ENCODE data around the gene OCEL1. TPM values are rescaled to one million over a fixed set of nuclear protein-coding genes. Genes with fewer than 3 reads are reported as not detected.
A peak's percentile ranks its signal among the peaks of the same experiment; 100 is the strongest.

Gene OCEL1
- total and polyA plus RNA-seq, 8 donors, result 4.7 to 43.2 (median 10.9) TPM

GRCh38 chr19:17264641-17264979 is 38.6 kb downstream of the OCEL1 start, which contains the start of gene USHBP1:
Gene USHBP1 (minus strand): TSS chr19:17264745. CDS start chr19:17264299, 446 bp downstream.
- no peaks in the 10 kb centered on the region for H3K27me3 ChIP-seq
- peak within 1 kb of the TSS; percentile 13 to 38 (median 28) for H3K4me3 ChIP-seq
- 32 to 48% (median 38%) methylated on average over 5 of the region's 5 CpGs for WGBS, 5 donors
- TF ChIP-seq POLR2AphosphoS5 (IDR thresholded peaks at IDR 0.05) (peak in 1 of 3 donors; percentile 25), POLR2A (IDR thresholded peaks at IDR 0.05) (no peak), CTCF (IDR thresholded peaks at IDR 0.05) (no peak), EP300 (IDR thresholded peaks at IDR 0.05) (no peak)
- DNase-seq, result peak in 1 of 2 donors; percentile 59
- H3K4me1 ChIP-seq, result peaks cover 6 to 24% (median 17%) of the 10 kb centered on the region in 4 donors
- peak within 1 kb of the TSS in 4 of 5 donors; percentile 36 to 55 (median 49) for H3K27ac ChIP-seq
- peaks cover 0 to 11% (median 11%) of the 10 kb centered on the region in 4 donors for H3K36me3 ChIP-seq
- H3K9me3 ChIP-seq, result peaks cover 0 to 4% (median under 1%) of the 10 kb centered on the region in 4 donors
- intact Hi-C loops (cut with DNase I; ENCODE audit: low total_unique reads), result no loop called here

GRCh38 chr19:17266026-17266425 is 40.0 kb downstream of the OCEL1 start:
- intact Hi-C loops (cut with DNase I; ENCODE audit: low total_unique reads), result no loop called here
- no peaks in the 10 kb centered on the region for H3K9me3 ChIP-seq
- 87 to 92% (median 89%) methylated on average over 7 of the region's 7 CpGs for WGBS, 5 donors
- peak overlapping the region in 3 of 5 donors; percentile 77 to 84 (median 82) for H3K27ac ChIP-seq
- no peak overlapping the region for H3K4me3 ChIP-seq
- TF ChIP-seq EP300 (IDR thresholded peaks at IDR 0.05) (no peak), CTCF (IDR thresholded peaks at IDR 0.05) (no peak)
- peaks cover 5 to 25% (median 25%) of the 10 kb centered on the region in 4 donors for H3K36me3 ChIP-seq
- DNase-seq, result no peak
- H3K4me1 ChIP-seq, result peaks cover 6 to 20% (median 17%) of the 10 kb centered on the region in 4 donors
- no peaks in the 10 kb centered on the region for H3K27me3 ChIP-seq

- Histone ChIP-seq H3K27ac (peak overlapping the region in 4 of 5 donors; percentile 5 to 84 (median 80)), H3K4me1 (peaks cover 6 to 20% (median 17%) of the 10 kb centered on the region in 4 donors), H3K36me3 (peaks cover 9 to 30% (median 30%) of the 10 kb centered on the region in 4 donors), H3K9me3 (no peaks in the 10 kb centered on the region), H3K27me3 (no peaks in the 10 kb centered on the region), H3K4me3 (no peak overlapping the region)
- intact Hi-C loops (cut with DNase I; ENCODE audit: low total_unique reads), result no loop called here
- TF ChIP-seq CTCF (IDR thresholded peaks at IDR 0.05) (no peak), POLR2AphosphoS5 (IDR thresholded peaks at IDR 0.05) (no peak), EP300 (IDR thresholded peaks at IDR 0.05) (no peak), POLR2A (IDR thresholded peaks at IDR 0.05) (no peak)
- DNase-seq, result no peak
- 72 to 80% (median 76%) methylated on average over 12 of the region's 12 CpGs for WGBS, 5 donors
These were observed 40.6 kb downstream of the OCEL1 start for GRCh38 chr19:17266589-17266974.

- Histone ChIP-seq H3K27me3 (no peaks in the 10 kb centered on the region), H3K4me3 (peak within 1 kb of the TSS; percentile 69 to 82 (median 78)), H3K9me3 (no peaks in the 10 kb centered on the region), H3K27ac (peak within 1 kb of the TSS; percentile 38 to 84 (median 77)), H3K4me1 (peaks cover 6 to 20% (median 17%) of the 10 kb centered on the region in 4 donors), H3K36me3 (peaks cover 14 to 36% (median 36%) of the 10 kb centered on the region in 4 donors)
- 0 to 1% (median 0%) methylated on average over 27 of the region's 27 CpGs for WGBS, 5 donors
- DNase-seq, result peak; percentile 96 to 99
- TF ChIP-seq POLR2A (IDR thresholded peaks at IDR 0.05) (no peak), POLR2AphosphoS5 (IDR thresholded peaks at IDR 0.05) (peak; percentile 55 to 77 (median 64)), CTCF (IDR thresholded peaks at IDR 0.05) (no peak), EP300 (IDR thresholded peaks at IDR 0.05) (no peak)
- intact Hi-C loops (cut with DNase I; ENCODE audit: low total_unique reads), result no loop called here
These were observed 41.2 kb downstream of the OCEL1 start, which contains the start of gene BABAM1 for GRCh38 chr19:17266975-17267788. Gene BABAM1 (plus strand): TSS chr19:17267443. CDS start chr19:17268807, 1,364 bp downstream.

All from stomach (tissue), 9 donors.